GM21390 (cell line): ENCODE data around the gene MAPKAP1.

Experiments
- ATAC-seq: cut with Tn5 transposase; IDR thresholded peaks from one replicate; pipeline ENCODE4 v1.9.1; 2021; ENCODE audit not compliant: unreplicated experiment

The MAPKAP1 gene

GRCh38 chr9:125541840-125542243 lies 165.2 kb downstream of the MAPKAP1 start:
- no peak for ATAC-seq

- no peak for ATAC-seq
Observed at GRCh38 chr9:125540497-125540896, 166.5 kb downstream of the MAPKAP1 start.

- no peak for ATAC-seq
Observed at GRCh38 chr9:125538092-125538473, 168.9 kb downstream of the MAPKAP1 start.

- no peak for ATAC-seq
Observed at GRCh38 chr9:125537442-125538091, 169.4 kb downstream of the MAPKAP1 start.

GRCh38 chr9:125536776-125537175 lies 170.2 kb downstream of the MAPKAP1 start:
- ATAC-seq = no peak

- ATAC-seq = no peak
Observed at GRCh38 chr9:125536167-125536772, 170.7 kb downstream of the MAPKAP1 start.

- ATAC-seq = no peak
Observed at GRCh38 chr9:125534971-125535701, 171.9 kb downstream of the MAPKAP1 start.

GRCh38 chr9:125532812-125533594 lies 174.0 kb downstream of the MAPKAP1 start:
- no peak for ATAC-seq

- no peak for ATAC-seq
Observed at GRCh38 chr9:125532412-125532811, 174.6 kb downstream of the MAPKAP1 start.

- ATAC-seq = peak; percentile 61
Observed at GRCh38 chr9:125529589-125530515, 177.2 kb downstream of the MAPKAP1 start.

GRCh38 chr9:125529107-125529506 lies 177.9 kb downstream of the MAPKAP1 start:
- ATAC-seq = no peak

- ATAC-seq = no peak
Observed at GRCh38 chr9:125527471-125528002, 179.5 kb downstream of the MAPKAP1 start.

GRCh38 chr9:125525921-125526631 lies 180.9 kb downstream of the MAPKAP1 start:
- no peak for ATAC-seq

GRCh38 chr9:125524583-125525355 lies 182.2 kb downstream of the MAPKAP1 start:
- no peak for ATAC-seq

GRCh38 chr9:125523681-125524080 lies 183.3 kb downstream of the MAPKAP1 start:
- ATAC-seq = no peak

GRCh38 chr9:125522328-125522725 lies 184.7 kb downstream of the MAPKAP1 start:
- ATAC-seq = no peak

GRCh38 chr9:125521462-125522327 lies 185.3 kb downstream of the MAPKAP1 start:
- no peak for ATAC-seq

- ATAC-seq = no peak
Observed at GRCh38 chr9:125519734-125520133, 187.3 kb downstream of the MAPKAP1 start.
